ENCODE measurements around the gene ARL2BP.
A peak's percentile ranks its signal among the peaks of the same experiment; 100 is the strongest.

Gene ARL2BP

GRCh38 chr16:57283214-57283958 is 38.3 kb downstream of the ARL2BP start:
- no peak for DNase-seq (ENCODE audit: low read depth)

GRCh38 chr16:57283959-57284208 is 38.8 kb downstream of the ARL2BP start:
- no peak for DNase-seq (ENCODE audit: low read depth)

- peak; percentile 12 for DNase-seq (ENCODE audit: low read depth)
Observed at GRCh38 chr16:57284209-57284951, 39.3 kb downstream of the ARL2BP start, which contains the start of gene PLLP. Gene PLLP, minus strand, starts transcription at chr16:57284672. Its CDS starts 132 bp downstream, at chr16:57284540.

- no peak for DNase-seq (ENCODE audit: low read depth)
Observed at GRCh38 chr16:57284952-57285363, 39.9 kb downstream of the ARL2BP start.

GRCh38 chr16:57285379-57285778 is 40.3 kb downstream of the ARL2BP start:
- no peak for DNase-seq (ENCODE audit: low read depth)

- DNase-seq (ENCODE audit: low read depth), result no peak
Observed at GRCh38 chr16:57289391-57290257, 44.6 kb downstream of the ARL2BP start.

GRCh38 chr16:57297856-57298255 is 52.8 kb downstream of the ARL2BP start:
- peak; percentile 58 for DNase-seq (ENCODE audit: low read depth)

GRCh38 chr16:57299009-57299718 is 54.1 kb downstream of the ARL2BP start:
- peak; percentile 37 for DNase-seq (ENCODE audit: low read depth)

- peak; percentile 67 for DNase-seq (ENCODE audit: low read depth)
Observed at GRCh38 chr16:57299719-57300386, 54.8 kb downstream of the ARL2BP start.

GRCh38 chr16:57300387-57301125 is 55.5 kb downstream of the ARL2BP start:
- peak; percentile 97 for DNase-seq (ENCODE audit: low read depth)

GRCh38 chr16:57301126-57301817 is 56.2 kb downstream of the ARL2BP start:
- no peak for DNase-seq (ENCODE audit: low read depth)
